Hepatic stellate cell (primary cell): Measurements from ENCODE around the gene PATL1.
"Not testable (repeated sequence)": the region's sequence is repeated elsewhere in the genome, so short reads cannot be mapped to it uniquely, and the experiment has no call there.

Experiments
- DNase-seq: peaks from one replicate; pipeline ENCODE4 v3.0.0; 2011; ENCODE audit warnings: low spot score

PATL1 gene

DNA sequence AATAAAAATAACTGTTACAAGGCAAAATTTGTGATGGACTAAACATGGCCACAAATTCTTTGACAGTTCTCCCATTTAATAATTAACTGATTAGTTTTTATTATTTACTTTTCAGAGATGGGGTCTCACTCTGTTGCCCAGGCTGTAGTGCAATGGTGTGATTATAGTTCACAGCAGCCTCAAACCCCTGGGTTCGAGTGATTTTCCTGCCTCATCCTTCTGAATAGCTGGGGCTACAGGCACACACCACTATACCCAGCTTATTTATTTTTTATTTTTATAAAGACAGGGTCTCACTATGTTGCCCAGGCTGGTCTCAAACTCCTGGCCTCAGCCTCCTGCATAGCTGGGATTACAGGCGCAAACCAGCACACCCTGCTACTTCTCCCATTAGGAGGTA, 4.5 kb upstream of the PATL1 start:
- no peak for DNase-seq

DNA sequence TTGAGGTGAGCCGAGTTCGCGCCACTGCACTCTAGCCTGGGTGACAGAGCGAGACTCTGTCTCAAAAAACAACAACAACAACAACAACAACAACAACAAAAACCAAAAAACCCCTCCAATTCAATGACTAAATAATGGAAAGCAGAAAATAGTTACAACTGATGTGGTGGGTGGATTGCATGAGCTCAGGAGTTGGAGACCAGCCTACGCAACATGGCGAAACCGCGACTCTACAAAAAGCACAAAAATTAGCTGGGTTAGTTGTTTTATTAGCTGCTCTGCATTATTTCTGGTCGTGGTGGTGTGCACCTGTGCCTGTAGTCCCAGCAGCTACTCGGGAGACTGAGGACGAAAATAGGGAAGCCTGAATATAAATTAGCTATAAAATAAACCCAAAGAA, 2.6 kb upstream of the PATL1 start:
- no peak for DNase-seq

DNA sequence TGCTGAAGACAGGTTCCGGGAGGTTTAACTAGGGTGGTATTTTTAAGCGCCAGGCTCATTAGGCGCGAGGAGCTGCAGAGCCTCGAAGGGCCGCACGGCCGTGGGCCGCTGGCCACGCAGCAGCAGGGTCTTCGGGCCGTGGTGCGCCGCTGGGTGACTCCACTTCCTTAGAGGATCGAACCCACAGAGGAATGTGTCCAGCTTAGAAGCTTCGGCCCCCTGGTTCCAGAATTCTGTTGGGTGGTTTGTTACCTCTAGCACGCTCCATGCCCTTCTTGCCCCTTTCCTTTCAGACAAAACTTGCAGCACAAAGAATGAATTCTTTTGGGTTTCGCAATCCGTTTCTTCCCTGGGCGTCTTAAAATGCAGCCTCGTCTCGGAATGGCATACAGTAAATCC, 773 bp upstream of the PATL1 start:
- DNase-seq = peak; percentile 45

DNA sequence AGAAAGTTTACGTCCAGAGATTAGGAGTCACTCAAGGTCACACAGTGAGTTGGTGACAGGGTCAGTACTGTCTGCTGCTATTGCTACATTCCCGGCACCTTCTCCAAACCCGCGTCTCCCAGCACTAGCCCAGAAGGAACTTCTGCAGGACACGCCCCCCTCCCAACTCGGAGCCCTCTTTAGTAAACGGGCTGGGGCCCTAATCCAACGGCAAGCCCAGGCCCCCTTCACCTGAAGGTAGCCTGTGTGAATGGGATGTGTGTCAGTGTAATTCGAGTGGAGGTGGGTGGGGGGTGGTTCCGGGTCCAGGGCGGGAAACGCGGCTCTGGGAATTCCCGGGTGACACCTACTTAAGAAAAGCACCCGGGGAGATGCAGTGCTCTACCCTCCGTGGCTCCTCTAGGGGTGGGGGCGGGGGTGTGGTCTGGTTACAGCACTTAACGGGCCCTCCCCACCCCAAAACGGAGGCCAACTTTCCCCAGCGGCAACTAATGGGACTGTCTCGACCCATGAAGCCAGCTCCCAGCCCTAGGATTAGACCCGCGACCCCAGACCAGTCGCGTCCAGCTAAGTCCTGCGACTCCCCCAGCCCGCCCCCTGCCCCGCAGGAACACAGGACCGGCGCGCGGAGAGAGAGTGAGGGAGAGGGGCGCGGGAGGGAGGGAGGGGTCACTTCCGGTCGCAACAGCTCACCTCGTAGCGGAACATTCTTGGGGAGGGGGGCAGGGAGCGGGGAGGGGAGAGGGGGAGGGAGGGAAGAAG, 468 bp downstream of the PATL1 start:
- peak; percentile 62 for DNase-seq

DNA sequence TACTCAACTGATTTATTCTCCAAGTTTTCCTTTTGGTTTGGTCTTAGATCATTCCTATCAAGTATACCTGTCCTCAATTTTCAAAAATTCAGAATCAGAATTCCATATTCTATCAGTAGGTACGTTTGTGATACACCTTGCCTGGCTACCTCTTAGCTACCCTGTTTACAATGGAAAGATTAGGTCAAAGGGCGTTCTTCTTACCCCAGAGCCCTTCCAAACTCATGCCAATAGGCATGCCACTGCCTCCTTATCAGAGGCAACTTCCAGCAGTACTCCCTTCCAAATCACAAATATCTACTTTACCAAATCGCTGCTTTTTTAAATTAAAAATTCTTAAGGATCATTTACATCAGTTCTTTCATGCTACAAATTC, 1.0 kb downstream of the PATL1 start:
- peak; percentile 9 for DNase-seq

DNA sequence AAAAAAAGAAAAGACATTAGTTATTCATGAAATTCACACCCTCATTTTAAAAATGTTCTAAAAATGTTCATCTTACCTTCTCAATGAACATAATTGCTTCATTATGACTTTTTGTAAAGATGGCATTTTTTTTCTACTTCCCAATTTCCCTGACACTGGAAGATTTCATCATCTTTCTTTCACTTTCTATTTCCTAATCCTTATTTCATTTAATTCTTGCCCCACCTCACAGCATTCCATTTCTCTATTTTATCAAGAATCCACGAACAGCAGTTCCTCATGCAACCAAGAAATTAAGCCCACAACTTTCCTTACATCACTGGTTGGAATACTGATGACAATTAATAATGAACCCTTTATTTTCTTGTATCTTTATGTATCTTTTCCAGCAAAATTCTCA, 1.9 kb downstream of the PATL1 start:
- peak; percentile 21 for DNase-seq

DNA sequence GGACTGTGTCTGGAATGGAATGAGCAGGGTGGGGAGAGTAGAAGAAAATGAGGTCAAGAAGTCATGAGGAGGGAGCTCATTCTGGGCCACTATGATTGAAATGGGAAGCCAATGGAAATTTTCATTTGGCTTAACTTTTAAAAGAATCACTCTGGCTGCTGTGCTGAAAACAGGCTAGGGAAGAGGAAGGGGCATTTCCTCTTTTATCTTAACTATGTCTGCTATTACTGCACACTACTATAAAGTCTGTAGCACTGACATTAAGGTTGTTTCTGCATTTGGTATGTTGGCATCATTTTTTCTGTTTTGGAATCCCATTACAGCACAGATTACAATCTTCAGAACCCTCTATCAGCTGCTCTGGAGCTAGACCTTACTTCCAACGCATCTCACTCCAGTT, 8.2 kb downstream of the PATL1 start:
- DNase-seq = no peak

DNA sequence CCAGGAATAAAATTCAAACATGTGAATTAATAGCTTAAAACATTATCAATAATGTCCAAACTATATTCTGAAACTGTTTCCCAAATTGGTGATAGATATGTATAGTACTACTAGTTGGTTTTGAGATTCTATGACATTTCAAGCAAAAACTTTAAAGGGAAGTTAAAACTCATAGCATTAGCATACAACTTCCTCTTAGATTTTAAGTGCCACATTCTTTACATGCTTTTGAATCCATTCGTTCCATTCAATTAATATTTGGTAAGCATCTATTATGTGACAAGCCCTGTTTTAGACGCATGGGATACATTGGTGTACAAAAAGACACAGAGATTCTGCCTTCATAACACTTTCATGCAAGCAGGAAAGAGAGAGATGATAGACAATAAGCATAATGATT, 8.9 kb downstream of the PATL1 start:
- DNase-seq = no peak

DNA sequence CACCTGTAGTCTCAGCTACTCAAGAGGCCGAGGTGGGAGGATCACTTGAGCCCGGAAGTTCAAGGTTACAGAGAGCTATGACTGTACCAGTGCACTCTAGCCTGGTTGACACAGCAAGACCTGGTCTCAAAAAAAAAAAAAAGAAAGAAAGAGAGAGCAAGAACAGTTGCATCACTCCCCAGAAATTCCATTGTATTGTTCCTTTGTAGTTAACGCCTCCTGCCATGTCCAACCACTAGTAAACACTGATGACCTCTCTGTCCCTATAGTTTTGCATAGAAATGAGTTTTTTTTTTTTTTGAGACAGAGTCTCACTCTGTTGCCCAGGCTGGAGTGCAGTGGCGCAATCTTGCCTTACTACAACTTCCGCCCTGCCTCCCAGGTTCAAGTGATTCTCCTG, 10.8 kb downstream of the PATL1 start:
- no peak for DNase-seq

DNA sequence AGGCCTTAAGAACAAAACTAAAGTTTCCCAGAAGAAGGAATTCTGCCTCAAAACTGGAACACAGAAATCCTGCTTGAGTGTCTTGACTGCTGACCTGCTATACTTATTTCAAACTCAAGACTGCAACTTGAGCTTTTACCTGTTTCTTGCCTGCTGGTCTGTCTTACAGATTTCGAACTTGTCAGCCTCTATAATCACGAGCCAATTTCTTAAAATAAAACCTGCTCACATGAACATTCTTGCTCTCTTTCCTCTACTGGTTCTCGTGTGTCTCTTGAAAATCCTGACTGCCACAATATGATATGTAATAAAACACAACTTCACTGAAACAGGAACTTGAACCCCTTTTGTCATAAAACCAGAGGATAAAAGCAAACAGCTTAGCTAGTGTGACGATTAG, 13.9 kb downstream of the PATL1 start:
- no peak for DNase-seq

DNA sequence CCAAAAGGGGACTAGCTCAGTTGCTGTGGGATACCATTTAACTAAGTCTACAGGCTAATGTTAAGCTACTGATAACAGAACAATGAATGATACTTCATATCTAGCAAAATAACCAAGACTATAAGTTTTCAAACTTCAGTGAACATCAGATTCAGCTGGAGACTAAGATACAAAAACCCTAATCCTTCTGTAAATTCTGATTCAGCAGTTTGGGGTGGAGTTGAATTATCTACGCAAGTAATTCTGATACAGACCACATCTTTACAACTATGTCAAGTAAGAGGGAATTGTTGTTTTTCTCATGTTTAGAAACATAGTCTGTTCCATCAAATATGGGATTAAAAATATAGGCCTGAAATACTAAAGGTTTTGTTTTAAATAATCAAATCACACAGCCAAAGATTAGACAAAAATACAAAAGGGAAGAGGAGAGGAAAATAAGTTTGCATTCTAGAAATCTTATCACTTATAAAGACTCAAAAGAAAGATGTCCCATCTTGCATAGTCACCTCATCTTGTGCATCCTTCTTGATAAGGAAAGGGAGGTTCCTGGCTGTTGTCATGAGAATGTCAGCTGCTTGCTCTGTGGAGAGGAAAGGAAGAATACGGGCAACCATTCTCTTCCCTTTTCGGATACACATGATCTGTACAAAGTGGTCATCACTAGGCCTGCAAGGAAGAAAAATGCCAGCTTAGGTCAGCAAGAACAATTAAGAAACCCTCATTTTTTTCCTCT, 21.4 kb downstream of the PATL1 start:
- no peak for DNase-seq

DNA sequence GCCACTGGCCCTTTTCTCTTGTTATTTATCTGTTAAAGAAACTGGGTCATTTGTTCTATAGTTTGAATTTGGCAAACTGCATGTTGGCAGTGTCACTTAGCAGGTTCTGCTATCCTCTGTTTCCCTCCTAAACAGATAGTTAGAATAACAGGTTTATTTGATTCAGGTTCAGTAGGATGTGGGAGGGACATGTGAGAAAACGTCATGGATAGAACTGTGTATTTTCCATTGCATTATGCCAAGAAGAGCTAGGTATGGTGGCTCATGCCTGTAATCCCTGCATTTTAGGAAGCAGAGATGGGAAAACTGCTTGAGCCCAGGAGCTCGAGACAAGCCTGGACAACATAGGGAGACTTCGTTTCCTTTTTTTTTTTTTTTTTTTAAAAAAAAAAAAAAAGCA, 24.3 kb downstream of the PATL1 start:
- no peak for DNase-seq

DNA sequence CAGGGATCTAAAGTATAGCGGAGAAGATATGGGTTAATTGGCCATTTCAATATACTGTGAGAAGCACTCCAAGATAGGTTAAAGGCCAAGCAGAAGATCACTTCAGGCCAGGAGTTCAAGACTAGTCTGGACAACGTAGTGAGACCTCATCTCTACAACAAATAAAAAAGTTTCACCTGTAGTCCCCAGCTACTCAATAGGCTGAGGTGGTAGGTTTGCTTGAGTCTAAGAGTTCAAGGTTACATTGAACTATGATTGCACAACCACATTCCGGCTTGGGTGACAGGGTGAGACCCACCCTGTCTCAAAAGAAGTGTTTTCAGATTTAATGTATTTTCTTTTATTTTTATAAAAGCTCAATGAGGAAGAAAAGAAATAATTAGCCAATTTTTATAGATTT, 25.4 kb downstream of the PATL1 start:
- no peak for DNase-seq

DNA sequence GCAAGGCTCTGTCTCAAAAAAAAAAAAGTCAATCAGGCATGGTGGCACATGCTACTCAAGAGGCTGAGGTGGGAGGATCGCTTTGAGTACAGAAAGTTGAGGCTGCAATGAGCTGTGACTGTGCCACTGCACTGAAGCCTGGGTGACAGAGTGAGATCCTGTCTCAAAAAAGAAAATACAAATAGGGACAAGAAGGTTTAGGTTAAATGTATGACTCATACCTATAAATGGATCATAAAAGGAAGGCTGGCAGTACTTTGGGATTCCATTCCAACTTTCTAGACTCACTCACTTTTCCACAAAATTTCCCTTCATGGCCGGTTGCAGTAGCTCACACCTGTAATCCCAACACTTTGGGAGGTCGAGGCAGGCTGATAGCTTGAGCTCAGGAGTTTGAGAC, 27.7 kb downstream of the PATL1 start:
- DNase-seq = no peak

DNA sequence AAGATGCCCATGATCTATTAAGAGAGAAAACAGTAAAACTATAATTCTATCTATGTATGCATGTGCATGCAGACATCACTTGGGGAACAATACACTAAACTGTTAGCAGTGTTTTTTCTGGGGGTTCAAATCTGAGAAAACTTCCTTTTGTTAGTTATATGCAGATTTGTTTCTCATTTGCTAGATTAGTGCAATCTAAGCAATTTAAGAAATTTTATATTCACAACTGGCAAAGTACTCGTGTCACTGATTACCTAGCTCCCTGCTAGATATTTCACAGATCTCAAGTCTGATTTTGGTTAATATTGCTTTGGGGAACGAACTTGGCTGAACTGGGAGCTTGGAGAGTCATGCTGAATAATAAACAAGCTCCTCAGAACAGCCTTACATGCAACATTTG, 38.3 kb downstream of the PATL1 start:
- DNase-seq = no peak

DNA sequence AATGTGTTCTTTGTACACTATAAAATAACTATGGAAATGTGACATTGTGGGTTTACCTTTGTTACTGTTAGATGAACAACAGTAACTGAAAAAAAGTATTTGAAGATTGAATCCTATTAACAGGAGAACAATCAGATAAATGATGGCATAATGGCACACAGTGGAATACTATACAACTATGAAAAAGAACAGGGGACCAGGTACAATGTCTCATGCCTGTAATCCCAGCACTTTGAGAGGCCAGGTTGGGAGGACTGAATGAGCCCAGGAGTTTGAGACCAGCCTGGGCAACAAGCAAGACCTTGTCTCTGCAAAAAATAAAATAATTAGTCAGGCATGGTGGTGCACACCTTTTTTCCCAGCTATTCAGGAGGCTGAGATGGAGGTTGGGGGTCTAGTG, 38.8 kb downstream of the PATL1 start:
- no peak for DNase-seq

DNA sequence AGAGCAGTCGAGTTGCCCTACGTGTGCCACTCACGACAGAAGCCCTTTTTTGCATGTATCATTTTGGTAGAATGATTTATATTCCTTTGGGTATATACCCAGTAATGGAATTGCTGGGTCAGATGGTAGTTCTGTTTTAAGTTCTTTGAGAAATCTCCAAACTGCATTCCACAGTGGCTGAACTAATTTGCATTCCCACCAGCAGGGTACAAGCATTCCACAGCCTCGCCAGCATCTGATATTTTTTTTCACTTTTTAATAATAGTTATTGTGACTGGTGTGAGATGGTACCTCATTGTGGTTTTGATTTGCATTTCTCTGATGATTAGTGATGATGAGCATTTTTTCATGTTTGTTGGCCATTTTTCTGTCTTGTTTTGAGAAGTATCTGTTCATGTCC, 41.9 kb downstream of the PATL1 start:
- not testable (repeated sequence) for DNase-seq

DNA sequence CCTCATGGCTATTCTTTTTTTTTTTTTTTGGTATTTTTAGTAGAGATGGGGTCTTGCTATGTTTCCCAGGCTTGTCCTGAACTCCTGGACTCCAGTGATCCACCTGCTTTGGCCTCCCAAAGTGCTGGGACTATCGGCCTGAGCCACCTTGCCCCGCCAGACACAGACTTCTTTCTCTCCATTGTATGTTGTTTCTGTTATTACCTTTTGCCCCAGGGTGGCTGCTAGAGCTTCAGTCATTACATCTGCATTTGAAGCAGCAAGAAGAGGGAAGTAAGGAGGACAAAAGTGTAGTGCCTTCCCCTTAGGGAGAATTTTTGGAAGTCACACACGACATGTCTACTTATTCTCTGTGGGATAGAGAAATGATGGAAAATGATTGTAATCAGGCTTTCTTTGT, 43.1 kb downstream of the PATL1 start:
- no peak for DNase-seq

DNA sequence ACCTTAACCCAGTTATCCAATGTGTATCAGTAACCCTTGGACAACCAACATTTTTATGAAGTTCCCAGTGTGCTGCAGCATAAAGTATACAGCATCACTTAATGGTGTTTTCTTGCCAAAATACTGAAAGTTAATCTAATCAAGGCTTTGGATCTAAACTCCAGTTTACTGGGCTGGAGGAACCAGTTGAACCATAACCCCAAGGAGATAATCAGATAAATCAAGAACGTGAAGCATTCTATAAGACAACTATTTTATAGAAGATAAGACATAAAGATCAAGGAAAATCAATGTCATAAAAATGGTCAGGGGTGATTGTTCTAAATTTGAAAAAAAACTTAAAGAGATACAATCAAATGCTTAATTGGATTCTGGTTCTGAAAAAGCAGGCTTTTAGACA, 51.0 kb downstream of the PATL1 start:
- DNase-seq = no peak

DNA sequence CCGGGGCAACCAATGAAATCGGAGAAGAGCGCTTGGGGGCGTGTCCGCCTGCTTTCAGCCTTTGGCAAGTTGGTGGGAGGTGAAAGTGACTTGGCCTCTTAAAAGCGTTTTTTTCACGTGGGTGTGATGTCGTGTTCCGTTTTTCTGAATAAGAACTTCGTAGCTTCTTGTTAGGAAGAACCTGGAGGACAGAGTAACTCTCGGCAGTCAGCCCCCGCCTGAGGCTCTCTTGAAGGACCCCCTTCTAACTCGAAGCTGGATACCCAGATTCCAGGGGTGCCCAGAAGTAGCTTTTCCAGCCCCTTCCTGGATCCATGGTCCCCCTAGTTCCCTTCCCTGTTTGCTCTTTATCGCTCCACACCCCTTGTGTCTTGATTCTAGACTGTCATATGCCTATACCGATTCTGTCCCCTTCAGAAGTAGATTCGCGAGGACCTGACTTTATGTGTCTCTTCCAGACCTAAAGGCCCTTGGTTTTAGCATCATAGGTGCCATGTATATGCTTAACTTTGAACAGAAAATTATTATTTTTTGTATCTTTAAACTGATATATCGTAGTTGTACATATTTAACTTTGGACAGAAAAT, 52.3 kb downstream of the PATL1 start:
- peak; percentile 5 for DNase-seq

DNA sequence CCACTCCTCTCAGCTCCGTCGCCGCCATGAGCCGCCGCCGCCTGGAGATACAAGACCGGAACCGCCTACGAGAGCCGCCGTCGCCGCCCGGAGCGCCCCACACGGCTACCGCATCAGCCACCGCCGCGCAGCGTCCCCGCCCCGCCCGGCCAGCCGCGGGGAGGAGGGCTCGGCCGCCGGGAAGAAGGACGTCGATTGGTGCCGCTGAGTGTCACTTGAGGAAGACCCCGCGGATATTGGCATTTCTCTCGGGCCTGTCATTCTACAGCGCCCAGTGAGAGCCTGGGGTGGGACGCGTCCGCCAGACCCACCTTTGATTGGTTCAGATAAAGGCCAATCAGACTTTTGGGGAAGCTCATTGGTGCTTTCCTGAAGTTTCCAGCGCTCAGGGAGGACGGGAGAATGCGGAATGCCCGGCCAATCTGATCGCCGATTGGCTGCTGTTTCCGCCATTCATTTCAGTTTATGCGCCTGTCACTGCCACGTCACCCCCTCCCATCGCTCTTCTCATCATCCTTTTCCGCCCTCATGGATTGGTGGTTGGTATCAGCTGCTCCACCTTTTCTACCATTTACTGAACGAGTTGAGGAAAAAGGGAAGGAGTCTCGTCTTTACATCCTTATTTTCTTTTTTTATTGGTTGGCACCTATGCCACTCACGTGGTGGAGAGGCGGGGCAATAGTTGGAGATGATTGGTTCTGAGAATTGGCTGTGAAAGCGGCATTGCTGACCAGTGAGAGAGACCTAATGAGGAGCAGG, 53.0 kb downstream of the PATL1 start, which contains the start of gene OSBP:
Gene OSBP (minus strand): TSS at position 138 of the 759 bp plus-strand sequence. CDS start 110 bp downstream, at position 28.
- DNase-seq = peak; percentile 99

DNA sequence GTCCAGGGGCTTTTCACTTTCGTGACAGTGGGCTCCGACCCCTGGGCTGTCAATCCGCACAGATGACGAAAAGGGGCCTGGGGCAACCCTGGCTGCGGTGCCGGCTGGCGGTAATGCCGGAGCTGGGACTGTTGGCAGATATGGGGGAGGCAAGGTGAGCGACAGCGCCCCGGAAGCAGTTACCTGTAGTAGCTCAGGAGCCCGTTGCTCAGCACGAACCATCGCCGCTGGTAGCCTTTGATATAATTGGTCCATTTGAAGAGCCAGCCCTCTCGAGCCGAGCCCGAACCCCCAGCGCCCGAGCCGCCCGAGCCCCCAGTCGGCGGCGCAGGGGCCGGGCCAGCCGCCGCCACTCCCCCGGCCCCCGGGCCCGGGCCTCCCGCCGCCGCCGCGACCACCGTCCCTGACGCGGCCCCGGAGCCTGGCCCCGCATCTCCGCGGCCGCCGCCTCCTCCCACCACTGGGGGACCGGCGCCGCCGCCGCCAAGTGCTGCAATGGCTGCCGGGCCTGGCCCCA, 53.7 kb downstream of the PATL1 start:
- peak; percentile 10 for DNase-seq
